ENCODE results near the gene GDAP2.

DNA sequence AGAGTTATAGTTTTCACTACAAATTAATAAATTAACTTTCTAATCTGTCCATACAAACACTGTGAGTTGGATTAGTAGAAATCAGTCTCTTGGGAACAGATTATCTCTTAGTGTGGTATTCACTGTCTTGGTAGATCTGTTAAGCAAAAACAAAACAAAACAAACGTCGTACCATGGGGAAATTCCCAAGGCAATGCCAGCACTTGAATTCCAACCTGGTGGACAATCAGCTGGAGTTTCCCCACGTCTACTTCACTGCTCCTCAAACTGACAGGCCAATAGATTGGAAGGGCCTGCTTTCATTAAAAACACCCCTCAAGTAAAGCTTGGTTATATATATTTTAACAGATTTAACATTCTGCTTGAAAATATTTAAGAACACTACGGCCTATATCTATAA, 31.9 kb downstream of the GDAP2 start:
- TF ChIP-seq POLR2AphosphoS5 (IDR thresholded peaks at IDR 0.05) (no peak), POLR2A (IDR thresholded peaks at IDR 0.05) (no peak)
